HG02884 (cell line): ENCODE data around the gene NOP56.

ENCODE experiments used
- ATAC-seq: cut with Tn5 transposase; IDR thresholded peaks from one replicate; pipeline ENCODE4 v1.9.1; 2021; ENCODE audit warnings: mild to moderate bottlenecking, moderate library complexity; ENCODE audit not compliant: unreplicated experiment

NOP56 gene

GRCh38 chr20:2699775-2700413 is 47.5 kb downstream of the NOP56 start:
- no peak for ATAC-seq

GRCh38 chr20:2700913-2701620 is 48.6 kb downstream of the NOP56 start:
- ATAC-seq = no peak

- ATAC-seq = no peak
Measured at GRCh38 chr20:2701671-2702081, 49.2 kb downstream of the NOP56 start.

GRCh38 chr20:2703716-2704475 is 51.5 kb downstream of the NOP56 start:
- no peak for ATAC-seq

- ATAC-seq = no peak
Measured at GRCh38 chr20:2705931-2706645, 53.7 kb downstream of the NOP56 start.

GRCh38 chr20:2706688-2707352 is 54.4 kb downstream of the NOP56 start:
- ATAC-seq = no peak

GRCh38 chr20:2707353-2708072 is 55.1 kb downstream of the NOP56 start:
- no peak for ATAC-seq
